HG02610 (cell line): ENCODE results near the gene LAPTM4A.
"Not testable (repeated sequence)": the region's sequence is repeated elsewhere in the genome, so short reads cannot be mapped to it uniquely, and the experiment has no call there.

Experiments
- ATAC-seq: cut with Tn5 transposase; IDR thresholded peaks from one replicate; pipeline ENCODE4 v1.9.1; 2021; ENCODE audit warnings: mild to moderate bottlenecking, moderate library complexity; ENCODE audit not compliant: unreplicated experiment

The LAPTM4A gene

GRCh38 chr2:20052861-20053281 lies 1.4 kb upstream of the LAPTM4A start:
- no peak for ATAC-seq

GRCh38 chr2:20052229-20052851 lies 912 bp upstream of the LAPTM4A start:
- ATAC-seq: no peak

DNA sequence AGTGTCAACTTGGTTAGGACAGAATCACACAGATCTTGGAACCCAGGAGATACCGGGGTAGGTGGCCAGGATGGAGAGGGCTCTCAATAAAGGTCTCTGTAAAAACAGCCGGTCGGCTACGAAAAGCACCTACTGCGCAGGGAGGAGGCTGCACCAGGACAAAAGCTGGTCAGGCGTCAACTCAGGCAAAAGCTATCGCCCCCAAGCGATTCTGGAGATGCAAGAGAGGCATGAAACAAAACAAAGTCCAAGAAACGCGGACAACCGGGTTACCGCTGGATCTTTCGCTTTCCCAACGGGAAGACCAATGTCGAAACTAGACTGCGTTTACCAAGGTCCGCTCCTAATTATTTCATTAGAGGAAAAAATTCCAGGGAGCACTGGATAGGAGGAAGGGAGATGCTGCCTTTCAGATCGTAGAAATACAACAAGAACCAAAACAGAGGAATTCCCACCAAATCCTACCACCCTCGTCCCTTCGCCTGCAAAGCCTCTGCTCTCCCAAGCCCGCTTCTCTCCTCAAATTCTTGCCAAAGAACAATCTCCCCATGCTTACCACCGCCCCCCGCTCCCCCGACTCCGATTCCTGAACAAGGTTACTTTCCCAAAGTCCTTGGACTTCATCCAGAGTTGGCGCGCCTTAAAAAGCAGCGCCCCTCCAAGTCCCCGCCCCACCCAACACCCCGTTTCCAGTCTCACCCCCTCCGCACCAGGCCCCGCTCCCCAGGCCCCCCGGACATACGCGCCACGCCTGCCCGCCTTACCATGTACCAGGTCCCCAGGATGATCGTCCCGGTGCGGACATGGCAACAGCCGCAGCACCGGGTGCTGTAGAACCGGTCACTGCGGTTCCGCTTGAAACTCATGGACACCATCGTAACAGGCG lies 539 bp downstream of the LAPTM4A start:
- peak; percentile 20 for ATAC-seq

DNA sequence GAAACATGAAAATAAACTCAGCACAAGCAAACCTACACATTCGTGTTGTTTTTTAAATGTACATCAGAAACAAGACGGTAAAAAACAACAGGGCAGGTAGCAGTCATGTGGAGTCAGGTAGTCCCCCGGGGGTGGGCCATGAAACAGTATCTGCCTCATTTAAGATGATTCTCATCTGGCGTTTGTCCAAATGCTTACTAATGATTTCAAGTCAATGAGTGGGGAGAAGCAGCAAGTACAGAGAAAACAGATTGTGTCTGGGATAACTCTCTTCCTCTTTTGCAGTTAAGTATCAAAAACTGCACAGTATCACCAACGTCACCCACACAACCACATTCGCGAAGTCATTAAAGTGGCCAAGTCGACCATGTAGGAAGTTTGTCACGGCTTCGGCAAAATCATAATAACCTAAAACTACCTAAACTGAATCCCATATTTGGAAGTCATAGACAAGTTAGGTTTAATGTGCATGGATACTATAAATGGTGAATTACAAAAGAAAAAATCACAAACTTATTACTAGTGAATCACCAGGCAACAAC lies 1.3 kb downstream of the LAPTM4A start:
- ATAC-seq: peak; percentile 20

GRCh38 chr2:20049637-20050036 lies 1.8 kb downstream of the LAPTM4A start:
- no peak for ATAC-seq

DNA sequence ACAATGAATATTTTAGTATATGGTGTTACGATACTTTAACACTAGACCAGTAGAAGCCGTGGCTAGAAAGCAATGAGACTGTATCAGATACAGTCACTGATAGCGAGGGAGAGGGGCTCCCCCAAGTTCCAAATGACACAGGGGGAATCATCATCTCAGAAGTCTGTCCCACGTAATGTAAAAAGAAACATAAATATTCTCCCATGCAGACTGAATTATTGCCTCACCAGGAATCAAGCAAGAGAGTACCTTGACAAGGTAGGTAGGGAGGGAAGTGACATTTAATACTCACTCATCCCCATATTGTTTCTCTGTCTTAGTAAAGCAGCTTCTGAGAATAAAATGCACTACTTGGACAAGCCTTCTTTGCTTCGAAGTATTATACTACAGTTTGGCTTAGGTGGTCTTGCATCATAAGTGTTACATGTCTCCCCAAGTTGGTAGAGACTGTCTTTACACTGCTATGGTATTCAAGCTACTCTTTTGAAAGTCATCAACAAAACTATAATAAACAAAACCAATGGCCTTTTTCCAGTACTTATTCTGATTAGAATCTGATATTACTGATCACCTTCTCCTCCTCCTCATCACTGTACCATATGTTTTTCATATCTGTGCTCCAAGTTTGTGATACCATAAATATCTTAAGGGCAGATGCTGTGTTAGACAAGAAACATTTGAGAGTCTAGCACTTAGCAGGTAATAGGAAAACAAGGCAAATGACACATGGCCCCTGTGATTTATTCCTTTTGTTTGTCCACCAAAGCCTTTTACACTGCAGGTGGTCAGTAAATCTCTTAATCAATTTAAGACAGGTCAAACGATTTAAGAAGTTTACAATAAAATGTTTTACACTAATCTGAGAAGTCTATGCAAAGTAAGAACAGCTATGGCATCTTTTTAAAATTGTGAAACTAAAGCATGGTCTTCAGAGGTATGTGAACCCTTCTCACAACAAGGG lies 2.7 kb downstream of the LAPTM4A start:
- ATAC-seq: no peak

GRCh38 chr2:20045712-20046292 lies 5.6 kb downstream of the LAPTM4A start:
- ATAC-seq: not testable (repeated sequence)

- no peak for ATAC-seq
Measured at GRCh38 chr2:20044778-20045177, 6.7 kb downstream of the LAPTM4A start.

- ATAC-seq: no peak
Measured at GRCh38 chr2:20042531-20042930, 8.9 kb downstream of the LAPTM4A start.

- no peak for ATAC-seq
Measured at GRCh38 chr2:20040489-20041172, 10.8 kb downstream of the LAPTM4A start.

- ATAC-seq: no peak
Measured at GRCh38 chr2:20037660-20038059, 13.8 kb downstream of the LAPTM4A start.

DNA sequence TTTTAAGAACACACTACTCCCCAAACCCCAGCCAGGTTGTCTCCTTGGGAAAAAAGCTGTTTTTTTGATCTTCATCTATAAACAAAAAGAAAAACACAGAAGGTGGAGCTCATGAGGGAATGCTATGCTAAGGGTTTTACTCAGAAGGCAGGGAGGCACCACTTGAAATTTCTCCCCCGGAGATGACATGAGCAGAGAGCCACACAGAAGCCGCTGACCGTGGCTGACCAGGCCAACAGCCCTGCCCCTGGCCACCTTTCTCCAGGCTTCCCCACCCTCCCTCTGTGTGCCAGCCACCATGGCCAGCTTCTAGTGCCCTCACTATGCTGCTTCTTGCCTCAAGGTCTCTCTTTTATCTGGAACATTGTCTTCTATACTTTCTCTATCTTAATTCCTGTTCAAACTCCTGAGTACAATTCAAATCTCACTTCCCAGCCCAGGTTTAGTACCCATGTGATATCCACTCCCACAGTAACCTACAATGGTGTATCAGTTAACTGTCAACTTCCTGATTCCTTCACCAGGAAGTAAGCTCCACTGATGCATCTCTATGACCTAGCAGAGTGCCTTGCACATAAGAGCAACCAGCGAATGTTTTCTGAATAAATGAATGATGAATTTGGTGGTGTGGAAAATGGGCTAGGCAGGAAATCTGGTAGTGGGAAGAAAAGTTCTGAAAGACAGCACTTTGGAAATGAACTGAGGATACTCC lies 15.3 kb downstream of the LAPTM4A start:
- peak; percentile 81 for ATAC-seq

GRCh38 chr2:20034821-20035220 lies 16.6 kb downstream of the LAPTM4A start:
- ATAC-seq: no peak

DNA sequence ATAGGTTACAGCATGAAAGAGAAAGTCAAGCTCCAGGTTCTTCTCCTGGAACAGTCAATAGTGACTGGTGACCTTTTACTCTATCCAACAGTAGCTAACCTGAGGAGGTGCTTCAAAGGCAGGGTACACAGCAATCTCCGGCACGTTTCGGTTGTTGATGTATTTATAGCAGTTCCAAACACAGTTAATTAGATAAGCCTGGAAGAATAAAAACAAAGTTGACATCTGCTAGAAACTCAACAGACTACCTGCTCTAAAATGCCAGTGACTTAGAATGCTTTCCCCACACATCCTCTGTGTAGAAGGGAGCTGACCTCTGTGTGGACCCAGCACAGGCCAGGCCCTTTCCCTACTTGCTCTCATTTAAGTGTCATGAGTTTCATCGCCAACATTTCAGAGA lies 17.2 kb downstream of the LAPTM4A start:
- ATAC-seq: no peak

- ATAC-seq: no peak
Measured at GRCh38 chr2:20033322-20033721, 18.1 kb downstream of the LAPTM4A start.

- no peak for ATAC-seq
Measured at GRCh38 chr2:20030224-20030623, 21.2 kb downstream of the LAPTM4A start.

DNA sequence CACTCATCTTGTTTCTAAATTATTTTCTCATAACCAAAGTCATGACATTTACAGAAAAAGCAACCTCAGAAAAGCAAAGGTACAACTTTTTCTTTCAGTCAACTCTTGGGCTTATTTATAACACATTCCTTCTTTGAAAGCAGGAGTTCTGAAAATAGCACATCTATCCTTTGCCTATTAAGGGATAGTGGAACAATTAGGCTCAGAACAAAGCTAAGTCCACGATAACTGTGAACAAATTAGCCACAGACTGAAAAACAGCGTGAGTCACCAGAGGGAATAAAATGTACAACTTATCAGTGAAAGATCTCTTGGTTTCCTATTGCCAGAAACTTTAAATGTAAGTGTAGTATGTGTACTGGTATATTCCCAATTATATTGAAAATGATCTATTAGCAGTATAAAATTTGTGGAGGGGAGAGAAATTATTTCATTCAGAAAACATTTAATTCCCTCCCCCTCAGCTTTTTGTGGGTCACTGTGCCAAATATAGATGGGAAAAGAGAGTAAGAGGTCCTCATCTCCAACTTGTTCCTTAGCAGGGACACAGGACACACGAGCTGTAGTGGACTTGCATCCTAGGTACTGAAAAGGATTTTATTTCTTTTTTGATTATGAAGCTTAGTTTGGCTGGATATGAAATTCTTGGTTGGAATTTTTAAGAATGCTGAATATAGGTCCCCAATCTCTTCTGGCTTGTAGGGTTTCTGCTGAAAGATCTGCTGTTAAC lies 23.6 kb downstream of the LAPTM4A start:
- ATAC-seq: no peak

DNA sequence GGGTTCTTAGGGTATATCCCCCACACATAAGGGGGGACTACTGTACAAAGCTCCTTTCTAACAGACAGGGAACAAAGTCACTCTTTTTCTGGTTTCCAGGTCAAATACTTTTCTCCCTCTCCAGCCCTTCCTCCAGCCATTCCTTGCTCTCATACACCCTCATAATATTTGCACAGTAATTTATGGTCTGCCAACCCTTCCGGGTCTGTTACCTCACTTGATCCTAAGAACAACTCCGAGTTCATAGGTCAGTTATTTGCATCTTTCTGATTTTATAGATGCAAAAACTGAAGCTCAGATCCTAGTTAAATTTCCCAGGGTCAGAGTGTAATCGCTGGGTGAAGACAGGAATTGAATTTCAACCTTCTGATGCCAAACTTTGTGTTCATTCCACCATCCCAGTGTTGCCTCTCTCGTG lies 24.2 kb downstream of the LAPTM4A start:
- no peak for ATAC-seq
